Measurements from ENCODE around the gene PCBP3.
"Not testable (repeated sequence)": the region's sequence is repeated elsewhere in the genome, so short reads cannot be mapped to it uniquely, and the experiment has no call there.

PCBP3 gene

GRCh38 chr21:45845063-45845769, 201.7 kb downstream of the PCBP3 start:
- H3K36me3 ChIP-seq (ENCODE audit: control insufficient read depth, insufficient read depth, low read length) = no peaks in the 10 kb centered on the region
- H3K4me1 ChIP-seq (ENCODE audit: control insufficient read depth, insufficient read depth, low read length) = no peaks in the 10 kb centered on the region
- H3K27me3 ChIP-seq (ENCODE audit: control insufficient read depth, insufficient read depth, low read length) = no peaks in the 10 kb centered on the region
- H3K27ac ChIP-seq (ENCODE audit: low read length) = no peak overlapping the region
- H3K4me3 ChIP-seq (ENCODE audit: low read length) = no peak overlapping the region
- no CpG with 5 or more reads among the region's 12 CpGs for WGBS (ENCODE audit: insufficient coverage, insufficient read length)
- no peak for DNase-seq (ENCODE audit: low read depth, low spot score)
- H3K9me3 ChIP-seq (ENCODE audit: control insufficient read depth, insufficient read depth, low read length) = no peaks in the 10 kb centered on the region; the same call in 1 of the 2 replicates

DNA sequence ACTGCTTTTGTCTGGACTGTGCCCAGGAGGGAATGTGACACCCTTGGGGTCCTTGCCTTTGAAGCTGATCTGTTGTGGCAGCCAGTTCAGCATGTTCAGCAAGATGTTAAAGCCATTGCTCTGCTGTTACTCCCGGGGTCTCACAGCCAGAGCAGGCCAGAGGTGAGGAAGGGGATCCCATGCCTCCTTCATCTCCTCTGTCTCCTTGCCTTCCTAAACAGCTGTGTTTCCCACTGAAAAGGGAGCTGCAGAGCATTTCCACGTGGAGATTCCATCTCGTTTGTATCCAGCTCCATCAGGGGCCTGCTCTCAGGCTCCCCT, 202.2 kb downstream of the PCBP3 start:
- Histone ChIP-seq H3K4me1 (ENCODE audit: control insufficient read depth, insufficient read depth, low read length) (no peaks in the 10 kb centered on the region), H3K27ac (ENCODE audit: low read length) (no peak overlapping the region), H3K9me3 (ENCODE audit: control insufficient read depth, insufficient read depth, low read length) (no peaks in the 10 kb centered on the region; the same call in 1 of the 2 replicates), H3K4me3 (ENCODE audit: low read length) (no peak overlapping the region), H3K27me3 (ENCODE audit: control insufficient read depth, insufficient read depth, low read length) (no peaks in the 10 kb centered on the region), H3K36me3 (ENCODE audit: control insufficient read depth, insufficient read depth, low read length) (no peaks in the 10 kb centered on the region)
- no CpG with 5 or more reads among the region's 3 CpGs for WGBS (ENCODE audit: insufficient coverage, insufficient read length)
- no peak for DNase-seq (ENCODE audit: low read depth, low spot score)

GRCh38 chr21:45846373-45847160, 203.0 kb downstream of the PCBP3 start:
- Histone ChIP-seq H3K4me1 (ENCODE audit: control insufficient read depth, insufficient read depth, low read length) (no peaks in the 10 kb centered on the region), H3K27me3 (ENCODE audit: control insufficient read depth, insufficient read depth, low read length) (no peaks in the 10 kb centered on the region), H3K27ac (ENCODE audit: low read length) (no peak overlapping the region), H3K4me3 (ENCODE audit: low read length) (no peak overlapping the region), H3K9me3 (ENCODE audit: control insufficient read depth, insufficient read depth, low read length) (no peaks in the 10 kb centered on the region), H3K36me3 (ENCODE audit: control insufficient read depth, insufficient read depth, low read length) (no peaks in the 10 kb centered on the region)
- no peak for DNase-seq (ENCODE audit: low read depth, low spot score)
- WGBS (ENCODE audit: insufficient coverage, insufficient read length) = no CpG with 5 or more reads among the region's 8 CpGs

DNA sequence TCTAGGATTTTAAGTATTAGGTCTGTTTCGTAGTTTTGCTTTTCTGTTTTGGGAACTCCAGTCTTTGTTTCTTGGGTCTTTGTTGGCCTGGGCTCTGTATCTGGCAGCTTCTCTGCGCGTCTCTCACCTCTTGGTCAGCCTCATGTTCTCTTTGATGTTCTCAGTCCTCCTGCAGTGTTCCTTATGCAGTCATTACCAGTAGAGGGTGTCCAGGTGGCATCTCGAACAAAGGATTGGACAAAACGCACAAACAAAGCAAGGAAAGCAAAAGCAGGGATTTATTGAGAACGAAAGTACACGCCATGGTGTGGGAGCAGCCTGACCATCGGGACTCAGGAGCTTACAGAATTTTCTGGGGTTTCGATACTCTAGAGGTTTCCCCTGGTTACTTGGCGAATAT, 204.3 kb downstream of the PCBP3 start:
- no peak overlapping the region for H3K27ac ChIP-seq (ENCODE audit: low read length)
- H3K4me1 ChIP-seq (ENCODE audit: control insufficient read depth, insufficient read depth, low read length) = no peaks in the 10 kb centered on the region
- WGBS (ENCODE audit: insufficient coverage, insufficient read length) = no CpG with 5 or more reads among the region's 10 CpGs
- no peaks in the 10 kb centered on the region for H3K36me3 ChIP-seq (ENCODE audit: control insufficient read depth, insufficient read depth, low read length)
- no peaks in the 10 kb centered on the region for H3K27me3 ChIP-seq (ENCODE audit: control insufficient read depth, insufficient read depth, low read length)
- no peak overlapping the region for H3K4me3 ChIP-seq (ENCODE audit: low read length)
- no peak for DNase-seq (ENCODE audit: low read depth, low spot score)
- H3K9me3 ChIP-seq (ENCODE audit: control insufficient read depth, insufficient read depth, low read length) = no peaks in the 10 kb centered on the region

DNA sequence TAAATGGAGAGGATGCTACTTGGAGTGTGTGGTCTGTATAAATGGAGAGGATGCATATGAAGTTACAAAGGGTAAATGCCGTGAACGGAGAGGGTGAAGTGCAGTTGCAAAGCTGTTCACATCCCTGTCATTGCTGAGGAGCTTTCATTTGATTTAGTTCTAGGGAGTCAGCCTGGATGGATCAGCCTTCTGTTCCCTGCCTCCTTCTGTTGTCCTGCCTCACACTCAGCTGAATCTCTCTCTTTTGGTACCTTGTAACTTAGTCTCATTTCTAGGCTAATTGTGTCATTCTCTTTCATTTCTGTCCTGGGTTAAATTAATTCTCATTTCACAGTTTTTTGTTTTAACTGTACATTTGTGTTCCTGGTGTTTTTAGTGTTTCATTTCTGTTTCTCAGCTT, 204.8 kb downstream of the PCBP3 start:
- Histone ChIP-seq H3K27me3 (ENCODE audit: control insufficient read depth, insufficient read depth, low read length) (no peaks in the 10 kb centered on the region), H3K9me3 (ENCODE audit: control insufficient read depth, insufficient read depth, low read length) (no peaks in the 10 kb centered on the region), H3K4me3 (ENCODE audit: low read length) (no peak overlapping the region), H3K36me3 (ENCODE audit: control insufficient read depth, insufficient read depth, low read length) (no peaks in the 10 kb centered on the region), H3K27ac (ENCODE audit: low read length) (no peak overlapping the region), H3K4me1 (ENCODE audit: control insufficient read depth, insufficient read depth, low read length) (no peaks in the 10 kb centered on the region)
- no peak for DNase-seq (ENCODE audit: low read depth, low spot score)
- WGBS (ENCODE audit: insufficient coverage, insufficient read length) = no CpG with 5 or more reads among the region's 2 CpGs

- no CpG with 5 or more reads among the region's 2 CpGs for WGBS (ENCODE audit: insufficient coverage, insufficient read length)
- no peak for DNase-seq (ENCODE audit: low read depth, low spot score)
- Histone ChIP-seq H3K9me3 (ENCODE audit: control insufficient read depth, insufficient read depth, low read length) (no peaks in the 10 kb centered on the region), H3K36me3 (ENCODE audit: control insufficient read depth, insufficient read depth, low read length) (no peaks in the 10 kb centered on the region), H3K27ac (ENCODE audit: low read length) (no peak overlapping the region), H3K27me3 (ENCODE audit: control insufficient read depth, insufficient read depth, low read length) (no peaks in the 10 kb centered on the region), H3K4me1 (ENCODE audit: control insufficient read depth, insufficient read depth, low read length) (no peaks in the 10 kb centered on the region), H3K4me3 (ENCODE audit: low read length) (no peak overlapping the region)
Observed at GRCh38 chr21:45848805-45849204, 205.3 kb downstream of the PCBP3 start.

DNA sequence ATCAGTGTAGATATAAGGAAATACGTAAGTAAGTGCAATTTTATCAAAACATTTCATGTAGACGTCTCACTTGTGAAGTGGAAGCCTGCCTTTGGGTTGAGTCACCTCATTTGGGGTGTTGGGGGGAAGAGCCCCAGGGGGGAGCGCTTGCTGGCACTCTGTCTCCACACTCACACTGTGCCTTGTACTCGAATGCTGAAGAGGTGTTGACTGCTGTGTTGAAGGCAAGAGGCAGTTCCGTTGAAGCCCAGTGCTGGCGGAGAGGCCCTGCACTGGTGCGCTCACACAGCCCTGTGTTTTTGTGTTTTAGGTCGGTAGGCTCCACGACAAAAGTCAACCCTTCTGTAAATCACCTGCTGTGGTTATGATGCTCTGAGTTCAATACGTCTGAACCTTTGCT, 206.1 kb downstream of the PCBP3 start:
- Histone ChIP-seq H3K27me3 (ENCODE audit: control insufficient read depth, insufficient read depth, low read length) (no peaks in the 10 kb centered on the region), H3K9me3 (ENCODE audit: control insufficient read depth, insufficient read depth, low read length) (no peaks in the 10 kb centered on the region), H3K36me3 (ENCODE audit: control insufficient read depth, insufficient read depth, low read length) (no peaks in the 10 kb centered on the region), H3K27ac (ENCODE audit: low read length) (no peak overlapping the region), H3K4me1 (ENCODE audit: control insufficient read depth, insufficient read depth, low read length) (no peaks in the 10 kb centered on the region), H3K4me3 (ENCODE audit: low read length) (no peak overlapping the region)
- no peak for DNase-seq (ENCODE audit: low read depth, low spot score)
- no CpG with 5 or more reads among the region's 10 CpGs for WGBS (ENCODE audit: insufficient coverage, insufficient read length)

DNA sequence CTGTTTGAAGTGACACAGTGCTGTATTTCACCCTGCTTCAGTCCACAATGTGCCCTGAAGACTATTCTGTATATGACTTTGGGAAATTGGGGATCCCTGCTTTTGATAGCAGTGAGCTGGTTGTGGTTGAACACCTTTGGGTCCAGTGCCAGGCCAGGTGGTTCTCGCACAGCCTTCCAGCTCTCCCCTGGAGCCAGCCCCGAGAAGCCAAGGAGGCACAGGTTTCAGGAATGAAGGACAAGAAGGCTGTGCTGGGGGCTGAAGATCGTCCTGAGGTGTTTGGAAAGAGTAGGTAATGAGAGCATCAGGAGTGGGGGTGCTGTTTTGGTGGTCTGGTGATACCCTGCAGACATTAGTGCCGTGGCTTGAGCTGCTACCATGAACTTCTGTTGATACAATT, 206.7 kb downstream of the PCBP3 start:
- Histone ChIP-seq H3K27me3 (ENCODE audit: control insufficient read depth, insufficient read depth, low read length) (no peaks in the 10 kb centered on the region), H3K9me3 (ENCODE audit: control insufficient read depth, insufficient read depth, low read length) (no peaks in the 10 kb centered on the region), H3K36me3 (ENCODE audit: control insufficient read depth, insufficient read depth, low read length) (no peaks in the 10 kb centered on the region), H3K4me1 (ENCODE audit: control insufficient read depth, insufficient read depth, low read length) (peaks cover 2% of the 10 kb centered on the region; the same call in 1 of the 2 replicates), H3K27ac (ENCODE audit: low read length) (no peak overlapping the region), H3K4me3 (ENCODE audit: low read length) (no peak overlapping the region)
- no peak for DNase-seq (ENCODE audit: low read depth, low spot score)
- no CpG with 5 or more reads among the region's 4 CpGs for WGBS (ENCODE audit: insufficient coverage, insufficient read length)

GRCh38 chr21:45852386-45852785, 208.9 kb downstream of the PCBP3 start:
- whole genome bisulfite sequencing (ENCODE audit: insufficient coverage, insufficient read length) = no CpG with 5 or more reads among the region's 5 CpGs

DNA sequence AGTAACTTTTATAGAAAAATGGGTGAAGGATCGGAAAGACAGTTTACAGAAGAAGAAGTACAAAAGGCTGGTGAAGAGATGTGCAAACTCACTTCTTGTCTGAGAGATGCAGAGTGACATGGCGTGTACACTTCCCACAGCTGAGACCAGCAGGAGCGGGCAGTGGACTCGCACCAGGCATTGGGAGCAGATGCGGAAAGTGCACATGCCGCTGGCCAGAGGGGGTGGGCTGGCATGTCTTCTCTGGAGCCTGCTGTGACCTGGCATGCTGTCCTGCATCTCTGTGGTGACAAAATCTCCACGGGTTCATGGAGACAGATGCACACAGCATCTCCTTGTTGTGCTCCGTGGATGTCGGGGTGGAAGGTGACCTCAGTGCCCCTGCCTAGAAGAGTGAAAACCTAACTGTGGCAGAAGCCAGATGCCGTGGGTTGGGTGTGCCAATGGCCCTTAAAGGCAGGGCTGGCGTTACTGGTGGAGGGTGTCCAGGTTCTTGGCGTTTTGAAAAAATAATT, 209.4 kb downstream of the PCBP3 start:
- no CpG with 5 or more reads among the region's 12 CpGs for WGBS (ENCODE audit: insufficient coverage, insufficient read length)

More at GRCh38 chr21:45852386-45852785, 208.9 kb downstream of the PCBP3 start:
- not testable (repeated sequence) for H3K9me3 ChIP-seq (ENCODE audit: control insufficient read depth, insufficient read depth, low read length); H3K4me1 ChIP-seq (ENCODE audit: control insufficient read depth, insufficient read depth, low read length); H3K27ac ChIP-seq (ENCODE audit: low read length); H3K27me3 ChIP-seq (ENCODE audit: control insufficient read depth, insufficient read depth, low read length); DNase-seq (ENCODE audit: low read depth, low spot score); H3K4me3 ChIP-seq (ENCODE audit: low read length); H3K36me3 ChIP-seq (ENCODE audit: control insufficient read depth, insufficient read depth, low read length)

More for the DNA sequence above, 209.4 kb downstream of the PCBP3 start:
- Histone ChIP-seq H3K9me3 (ENCODE audit: control insufficient read depth, insufficient read depth, low read length) (no peaks in the 10 kb centered on the region), H3K27ac (ENCODE audit: low read length) (no peak overlapping the region), H3K4me3 (ENCODE audit: low read length) (no peak overlapping the region), H3K4me1 (ENCODE audit: control insufficient read depth, insufficient read depth, low read length) (peaks cover 7% of the 10 kb centered on the region; the same call in 1 of the 2 replicates), H3K36me3 (ENCODE audit: control insufficient read depth, insufficient read depth, low read length) (no peaks in the 10 kb centered on the region), H3K27me3 (ENCODE audit: control insufficient read depth, insufficient read depth, low read length) (no peaks in the 10 kb centered on the region)
- DNase-seq (ENCODE audit: low read depth, low spot score) = no peak
